ENCODE data around the gene TMEM213.

DNA sequence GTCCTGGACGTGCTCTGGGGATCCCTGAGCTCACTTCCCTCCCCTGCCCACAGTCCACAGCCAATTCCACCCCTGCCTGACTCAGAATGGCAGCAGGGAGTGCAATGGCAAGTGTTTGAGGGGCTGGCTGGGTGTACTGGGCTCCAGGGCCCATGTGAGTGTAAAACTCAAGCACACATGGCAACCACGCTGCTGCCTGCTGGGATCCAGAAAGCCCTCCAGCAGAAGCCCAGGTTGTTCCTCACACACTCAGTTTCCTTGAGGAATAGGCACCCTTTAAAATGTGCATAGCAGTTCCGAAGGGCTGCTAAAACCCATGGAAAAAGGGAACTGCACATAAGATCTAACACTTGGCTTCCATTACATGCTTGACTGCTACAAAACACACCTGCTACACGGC is 11.6 kb downstream of the TMEM213 start:
- TF ChIP-seq, protein P1, sequence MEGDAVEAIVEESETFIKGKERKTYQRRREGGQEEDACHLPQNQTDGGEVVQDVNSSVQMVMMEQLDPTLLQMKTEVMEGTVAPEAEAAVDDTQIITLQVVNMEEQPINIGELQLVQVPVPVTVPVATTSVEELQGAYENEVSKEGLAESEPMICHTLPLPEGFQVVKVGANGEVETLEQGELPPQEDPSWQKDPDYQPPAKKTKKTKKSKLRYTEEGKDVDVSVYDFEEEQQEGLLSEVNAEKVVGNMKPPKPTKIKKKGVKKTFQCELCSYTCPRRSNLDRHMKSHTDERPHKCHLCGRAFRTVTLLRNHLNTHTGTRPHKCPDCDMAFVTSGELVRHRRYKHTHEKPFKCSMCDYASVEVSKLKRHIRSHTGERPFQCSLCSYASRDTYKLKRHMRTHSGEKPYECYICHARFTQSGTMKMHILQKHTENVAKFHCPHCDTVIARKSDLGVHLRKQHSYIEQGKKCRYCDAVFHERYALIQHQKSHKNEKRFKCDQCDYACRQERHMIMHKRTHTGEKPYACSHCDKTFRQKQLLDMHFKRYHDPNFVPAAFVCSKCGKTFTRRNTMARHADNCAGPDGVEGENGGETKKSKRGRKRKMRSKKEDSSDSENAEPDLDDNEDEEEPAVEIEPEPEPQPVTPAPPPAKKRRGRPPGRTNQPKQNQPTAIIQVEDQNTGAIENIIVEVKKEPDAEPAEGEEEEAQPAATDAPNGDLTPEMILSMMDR (IDR thresholded peaks at IDR 0.05): no peak
- no peak for TF ChIP-seq POLR2AphosphoS5 (IDR thresholded peaks at IDR 0.05)

All from transverse colon (tissue), 4 donors.